ENCODE results near the gene MRPL22.

GRCh38 chr5:154898210-154898609, 42.7 kb upstream of the MRPL22 start:
- TF ChIP-seq POLR2AphosphoS5 (IDR thresholded peaks at IDR 0.05; ENCODE audit: low read depth, low read length) (no peak), POLR2A (IDR thresholded peaks at IDR 0.05; ENCODE audit: low read depth, low read length) (no peak), TAF1 (IDR thresholded peaks at IDR 0.05; ENCODE audit: borderline replicate concordance, low read depth, low read length) (no peak)

Measured in GM12892 (cell line).